LNCAP (cell line): ENCODE data around the gene GRB10.

ENCODE experiments used
- CTCF ChIP-seq: fragments of 450-650 bp; IDR thresholded peaks from 2 replicates; pipeline ENCODE4 v1.5.1; 2017; ENCODE audit warnings: mild to moderate bottlenecking

GRB10 gene

GRCh38 chr7:50745835-50746234 is 36.9 kb downstream of the GRB10 start:
- TF ChIP-seq CTCF: no peak

- no peak for TF ChIP-seq CTCF
Measured at GRCh38 chr7:50745336-50745735, 37.4 kb downstream of the GRB10 start.

GRCh38 chr7:50743893-50744292 is 38.8 kb downstream of the GRB10 start:
- TF ChIP-seq CTCF: no peak

GRCh38 chr7:50743016-50743415 is 39.7 kb downstream of the GRB10 start:
- TF ChIP-seq CTCF: no peak

- TF ChIP-seq CTCF: no peak
Measured at GRCh38 chr7:50742401-50742800, 40.3 kb downstream of the GRB10 start.

GRCh38 chr7:50739744-50740435 is 42.8 kb downstream of the GRB10 start:
- no peak for TF ChIP-seq CTCF

GRCh38 chr7:50738932-50739331 is 43.8 kb downstream of the GRB10 start:
- TF ChIP-seq CTCF: no peak

GRCh38 chr7:50735333-50735732 is 47.4 kb downstream of the GRB10 start:
- no peak for TF ChIP-seq CTCF
